Loucy (cell line): Measurements from ENCODE around the gene OSBPL7.

Experiments
- H2AFZ ChIP-seq: fragments of 200-600 bp; sonication (generic); 2 replicates; pipeline ENCODE4 v1.6.0; 2016; ENCODE audit warnings: antibody characterized with exemption, mild to moderate bottlenecking, low read length, moderate library complexity
- H3F3A ChIP-seq: fragments of 200-600 bp; 2 replicates; pipeline ENCODE4 v1.6.0; 2016; ENCODE audit warnings: antibody characterized with exemption, low read depth, mild to moderate bottlenecking
- H3K27me3 ChIP-seq: fragments of 200-600 bp; sonication (generic); 2 replicates; pipeline ENCODE4 v1.6.1; 2014; ENCODE audit warnings: low read length, mild to moderate bottlenecking; ENCODE audit not compliant: insufficient read depth, poor library complexity, severe bottlenecking
- H3K36me3 ChIP-seq: fragments of 200-600 bp; sonication (generic); 2 replicates; pipeline ENCODE4 v1.6.1; 2016; ENCODE audit warnings: low read length; ENCODE audit not compliant: insufficient read depth
- H3K4me1 ChIP-seq: fragments of 200-600 bp; sonication (generic); 2 replicates; pipeline ENCODE4 v1.5.1; 2014; ENCODE audit warnings: low read length, mild to moderate bottlenecking; ENCODE audit not compliant: insufficient read depth, poor library complexity, severe bottlenecking
- H3K4me2 ChIP-seq: fragments of 200-600 bp; sonication (generic); 2 replicates; pipeline ENCODE4 v1.6.0; 2014; ENCODE audit warnings: antibody characterized with exemption, low read length, low read depth, mild to moderate bottlenecking; ENCODE audit not compliant: poor library complexity, severe bottlenecking
- H3K4me3 ChIP-seq: fragments of 200-600 bp; sonication (generic); 2 replicates; pipeline ENCODE4 v1.5.1; 2014; ENCODE audit warnings: low read length, mild to moderate bottlenecking, mixed read lengths; ENCODE audit not compliant: poor library complexity, severe bottlenecking
- H3K79me2 ChIP-seq: fragments of 200-600 bp; sonication (generic); 2 replicates; pipeline ENCODE4 v1.6.1; 2014; ENCODE audit warnings: low read length; ENCODE audit not compliant: insufficient read depth
- H3K9ac ChIP-seq: fragments of 200-600 bp; sonication (generic); 2 replicates; pipeline ENCODE4 v1.6.0; 2014; ENCODE audit warnings: mild to moderate bottlenecking, low read depth, low read length, moderate library complexity; ENCODE audit not compliant: poor library complexity, severe bottlenecking
- H3K9me2 ChIP-seq: fragments of 200-600 bp; sonication (generic); replicated peaks from 2 replicates; pipeline ENCODE4 v1.6.1; 2016; ENCODE audit warnings: low read depth, low read length, mixed read lengths
- H3K9me3 ChIP-seq: fragments of 200-600 bp; sonication (generic); 2 replicates; pipeline ENCODE4 v1.6.1; 2014; ENCODE audit warnings: mild to moderate bottlenecking, antibody characterized with exemption, low read length, low read depth; ENCODE audit not compliant: insufficient read depth
- H4K20me1 ChIP-seq: fragments of 200-600 bp; sonication (generic); 2 replicates; pipeline ENCODE4 v1.6.0; 2014; ENCODE audit warnings: antibody characterized with exemption, low read length, mild to moderate bottlenecking; ENCODE audit not compliant: insufficient read depth, poor library complexity, severe bottlenecking
- CTCF ChIP-seq: fragments of 200-600 bp; sonication (generic); conservative IDR thresholded peaks from 2 replicates; pipeline ENCODE4 v1.5.1; 2014; ENCODE audit warnings: mild to moderate bottlenecking, antibody characterized with exemption, low read length
- EZH2phosphoT487 ChIP-seq: fragments of 200-600 bp; IDR thresholded peaks from 2 replicates; pipeline ENCODE4 v1.6.1; 2018; ENCODE audit warnings: antibody characterized with exemption, mild to moderate bottlenecking, moderate library complexity, borderline replicate concordance

The OSBPL7 gene

DNA sequence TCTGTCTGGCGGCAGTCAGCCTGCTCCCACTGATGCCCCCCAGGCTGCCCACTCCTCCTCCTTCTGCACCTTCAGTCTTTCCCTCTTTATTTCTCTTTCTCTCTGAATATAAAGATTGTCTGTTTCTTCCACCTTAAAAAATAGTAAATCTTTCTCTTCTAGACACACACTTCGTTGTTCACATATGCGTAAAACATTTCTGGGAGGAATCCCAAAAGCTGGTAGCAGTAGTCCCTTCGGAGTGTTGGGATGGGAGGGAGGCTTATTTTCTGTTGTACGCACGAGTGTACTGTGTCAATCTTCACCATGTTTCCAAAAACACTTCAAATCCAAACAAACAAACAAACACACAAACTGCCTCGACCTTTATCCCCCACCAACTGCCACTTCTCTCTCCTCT lies 9.9 kb downstream of the OSBPL7 start:
- H3K4me2 ChIP-seq, result no peak overlapping the region
- no peaks in the 10 kb centered on the region for H3K4me1 ChIP-seq
- no peaks in the 10 kb centered on the region for H4K20me1 ChIP-seq
- H2AFZ ChIP-seq, result no peak overlapping the region
- H3K9ac ChIP-seq, result no peak overlapping the region
- no peaks in the 10 kb centered on the region for H3F3A ChIP-seq
- no peaks in the 10 kb centered on the region for H3K9me3 ChIP-seq
- TF ChIP-seq CTCF, result no peak
- no peaks in the 10 kb centered on the region for H3K79me2 ChIP-seq
- no peak overlapping the region for H3K4me3 ChIP-seq
- no peaks in the 10 kb centered on the region for H3K27me3 ChIP-seq
- H3K36me3 ChIP-seq, result peaks cover 10% of the 10 kb centered on the region; the same call in 1 of the 2 replicates
- no peaks in the 10 kb centered on the region for H3K9me2 ChIP-seq

- Histone ChIP-seq H3K79me2 (no peaks in the 10 kb centered on the region), H3F3A (no peaks in the 10 kb centered on the region), H3K9ac (no peak overlapping the region), H4K20me1 (no peaks in the 10 kb centered on the region), H3K4me1 (no peaks in the 10 kb centered on the region), H3K9me3 (no peaks in the 10 kb centered on the region), H3K9me2 (no peaks in the 10 kb centered on the region), H2AFZ (no peak overlapping the region), H3K27me3 (no peaks in the 10 kb centered on the region), H3K4me2 (no peak overlapping the region), H3K36me3 (peaks cover 8% of the 10 kb centered on the region; the same call in 1 of the 2 replicates), H3K4me3 (no peak overlapping the region)
- no peak for TF ChIP-seq CTCF
Measured at GRCh38 chr17:47810901-47811635, 10.5 kb downstream of the OSBPL7 start.

DNA sequence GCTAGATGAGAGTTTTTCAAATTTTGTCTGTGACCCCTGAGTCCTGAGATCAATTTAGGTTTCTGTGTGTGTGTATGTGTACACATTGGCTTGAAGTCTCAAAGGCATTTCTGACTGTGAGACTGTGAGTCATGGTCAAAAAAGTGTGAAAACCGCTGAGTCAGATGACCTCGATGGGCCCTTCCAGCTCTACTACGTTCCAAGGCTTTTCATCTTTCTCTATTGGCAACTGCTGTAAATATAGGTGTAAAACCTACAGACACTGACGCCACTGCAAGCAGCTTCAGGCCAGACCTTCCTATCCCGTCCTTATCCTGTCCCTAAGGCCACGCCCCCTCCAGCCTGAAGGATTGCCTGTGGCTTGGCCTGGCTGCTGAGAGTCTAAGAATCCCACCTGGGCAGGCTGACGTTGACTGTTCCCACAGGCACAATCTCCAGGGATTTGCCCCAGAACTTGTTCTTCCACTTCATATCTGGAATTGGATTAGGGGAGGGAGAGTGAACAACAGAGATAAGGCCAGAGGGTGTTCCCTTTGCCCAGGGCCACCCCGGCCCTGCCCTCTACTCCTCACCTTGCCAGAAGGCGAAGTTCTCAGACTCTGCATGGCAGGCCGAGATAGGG lies 11.3 kb downstream of the OSBPL7 start:
- H3K4me1 ChIP-seq, result no peaks in the 10 kb centered on the region
- no peaks in the 10 kb centered on the region for H3K27me3 ChIP-seq
- H4K20me1 ChIP-seq, result no peaks in the 10 kb centered on the region
- no peaks in the 10 kb centered on the region for H3F3A ChIP-seq
- peaks cover 8% of the 10 kb centered on the region; the same call in 1 of the 2 replicates for H3K36me3 ChIP-seq
- H3K79me2 ChIP-seq, result no peaks in the 10 kb centered on the region
- H2AFZ ChIP-seq, result no peak overlapping the region
- no peak for TF ChIP-seq CTCF
- TF ChIP-seq EZH2phosphoT487, result no peak
- no peak overlapping the region for H3K4me3 ChIP-seq
- H3K9ac ChIP-seq, result no peak overlapping the region
- H3K9me2 ChIP-seq, result no peaks in the 10 kb centered on the region
- H3K9me3 ChIP-seq, result no peaks in the 10 kb centered on the region
- H3K4me2 ChIP-seq, result no peak overlapping the region
